Stomach (tissue), 4 donors: ENCODE measurements around the gene SCGB2B2.

Experiments
- POLR2A ChIP-seq, 4 donors: fragments of 450-650 bp; IDR thresholded peaks; one replicate each; pipeline ENCODE4 v1.6.1; 2016; ENCODE audit warnings: antibody characterized with exemption in 4 of 4, control low read depth in 2 of 4, mild to moderate bottlenecking in 1 of 4, moderate library complexity in 1 of 4
- TF ChIP-seq, protein P1 (sequence below), 7 experiments: fragments of 450-650 bp in 4 of 7; fragments of 200-600 bp in 3 of 7; sonication (generic) in 3 of 7; IDR thresholded peaks; one replicate each; pipeline ENCODE4 v1.5.1; 2016 to 2019; ENCODE audit warnings: antibody characterized with exemption in 7 of 7, control low read depth in 2 of 7, mild to moderate bottlenecking in 1 of 7

DNA sequence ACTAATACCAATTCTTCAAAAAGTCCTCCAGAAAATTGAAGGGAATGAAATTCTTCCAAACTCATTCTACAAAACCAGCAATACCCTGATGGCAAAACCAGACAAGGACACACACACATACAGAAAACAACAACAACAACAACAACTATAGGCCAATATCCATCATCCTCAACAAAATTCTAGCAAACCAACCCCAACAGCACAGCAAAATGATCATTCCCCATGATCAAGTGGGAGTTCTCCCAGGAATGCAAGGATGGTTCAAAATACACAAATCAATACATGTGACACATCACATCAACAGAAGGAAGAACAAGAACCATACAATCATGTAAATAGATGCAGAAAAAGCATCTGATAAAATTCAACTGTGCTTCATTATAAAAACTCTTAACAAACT, 38.4 kb upstream of the SCGB2B2 start:
- TF ChIP-seq, protein P1, sequence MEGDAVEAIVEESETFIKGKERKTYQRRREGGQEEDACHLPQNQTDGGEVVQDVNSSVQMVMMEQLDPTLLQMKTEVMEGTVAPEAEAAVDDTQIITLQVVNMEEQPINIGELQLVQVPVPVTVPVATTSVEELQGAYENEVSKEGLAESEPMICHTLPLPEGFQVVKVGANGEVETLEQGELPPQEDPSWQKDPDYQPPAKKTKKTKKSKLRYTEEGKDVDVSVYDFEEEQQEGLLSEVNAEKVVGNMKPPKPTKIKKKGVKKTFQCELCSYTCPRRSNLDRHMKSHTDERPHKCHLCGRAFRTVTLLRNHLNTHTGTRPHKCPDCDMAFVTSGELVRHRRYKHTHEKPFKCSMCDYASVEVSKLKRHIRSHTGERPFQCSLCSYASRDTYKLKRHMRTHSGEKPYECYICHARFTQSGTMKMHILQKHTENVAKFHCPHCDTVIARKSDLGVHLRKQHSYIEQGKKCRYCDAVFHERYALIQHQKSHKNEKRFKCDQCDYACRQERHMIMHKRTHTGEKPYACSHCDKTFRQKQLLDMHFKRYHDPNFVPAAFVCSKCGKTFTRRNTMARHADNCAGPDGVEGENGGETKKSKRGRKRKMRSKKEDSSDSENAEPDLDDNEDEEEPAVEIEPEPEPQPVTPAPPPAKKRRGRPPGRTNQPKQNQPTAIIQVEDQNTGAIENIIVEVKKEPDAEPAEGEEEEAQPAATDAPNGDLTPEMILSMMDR (IDR thresholded peaks at IDR 0.05): no peak
- TF ChIP-seq POLR2A (IDR thresholded peaks at IDR 0.05): no peak
